Endothelial cell of umbilical vein (primary cell): ENCODE data around the gene ELAVL1. TPM values are rescaled to one million over a fixed set of nuclear protein-coding genes. Genes with fewer than 3 reads are reported as not detected.

Source experiments
- BruUV-seq: library from RNA; stranded (reverse); fragments of 400-500 nt; replicated peaks from 2 replicates; lab custom pipeline; 2021; lab: Mats Ljungman, UMichigan
- CTCF ChIA-PET: fragments of 300-600, 350-600 bp; sonication (Branson Sonifier 250); formaldehyde crosslinking; loops from one replicate; lab custom pipeline; 2021; ENCODE audit warnings: antibody characterized with exemption, inconsistent platforms; lab: Charles Lee
- POLR2A ChIA-PET: fragments of 300-600, 350-600 bp; sonication (Branson Sonifier 250); formaldehyde crosslinking; loops from one replicate; lab custom pipeline; 2021; ENCODE audit warnings: antibody characterized with exemption, inconsistent platforms; lab: Charles Lee
- DNase-seq: peaks from one replicate; pipeline ENCODE4 v3.0.0-alpha.2; 2011; ENCODE audit warnings: low read depth, low spot score
- FAIRE-seq: peaks from 2 replicates; lab custom pipeline; 2011; peaks lifted over from hg19 to GRCh38; lab: Jason Lieb, UNC
- H2AFZ ChIP-seq: 2 replicates; pipeline ENCODE4 v1.6.0; 2012; ENCODE audit warnings: low read depth, low read length, control low read depth, inconsistent platforms
- H3K27ac ChIP-seq: 2 replicates; pipeline ENCODE4 v1.5.1; 2011; ENCODE audit warnings: low read depth, mild to moderate bottlenecking, control low read depth, low read length, moderate library complexity; ENCODE audit not compliant: insufficient read depth
- H3K27me3 ChIP-seq, 2 experiments: 2 replicates each; pipeline versions ENCODE4 v1.6.0 to v1.6.1; 2011; ENCODE audit warnings: low read length in 2 of 2, mixed read lengths in 1 of 2; ENCODE audit not compliant: control insufficient read depth in 2 of 2, insufficient read depth in 2 of 2
- H3K36me3 ChIP-seq, 2 experiments: 2 replicates in 1 of 2; 3 replicates in 1 of 2; pipeline ENCODE4 v1.5.1; 2011; ENCODE audit warnings: low read length in 2 of 2, mild to moderate bottlenecking in 1 of 2, moderate library complexity in 1 of 2; ENCODE audit not compliant: control insufficient read depth in 2 of 2, insufficient read depth in 2 of 2; ENCODE audit errors: extremely low read depth in 1 of 2
- H3K4me1 ChIP-seq: 3 replicates; pipeline ENCODE4 v1.5.1; 2011; ENCODE audit warnings: mild to moderate bottlenecking, low read length; ENCODE audit not compliant: control insufficient read depth, insufficient read depth; ENCODE audit errors: extremely low read depth
- H3K4me2 ChIP-seq: 2 replicates; pipeline ENCODE4 v1.6.1; 2011; ENCODE audit warnings: low read length, control low read depth, mixed read lengths; ENCODE audit not compliant: insufficient read depth
- H3K4me3 ChIP-seq, 3 experiments: fragments of 200-600 bp in 1 of 3; sonication (generic), shearing (Covaris generic) in 1 of 3; replicated peaks in 1 of 3; 2 replicates each; pipeline ENCODE4 v1.5.1; 2011 to 2016; ENCODE audit warnings: control low read depth in 3 of 3, low read length in 3 of 3, mild to moderate bottlenecking in 2 of 3, inconsistent platforms in 1 of 3, low read depth in 1 of 3, moderate library complexity in 1 of 3; ENCODE audit not compliant: insufficient read depth in 1 of 3
- H3K79me2 ChIP-seq: 2 replicates; pipeline ENCODE4 v1.6.0; 2012; ENCODE audit warnings: low read length, inconsistent platforms; ENCODE audit not compliant: control insufficient read depth, insufficient read depth
- H3K9ac ChIP-seq: replicated peaks from 2 replicates; pipeline ENCODE3; 2011; ENCODE audit warnings: low read length, control low read depth; ENCODE audit not compliant: insufficient read depth; ENCODE audit errors: extremely low read depth
- H3K9me1 ChIP-seq: replicated peaks from 3 replicates; pipeline ENCODE4 v1.6.0; 2011; ENCODE audit warnings: mild to moderate bottlenecking, low read length; ENCODE audit not compliant: control insufficient read depth, insufficient read depth; ENCODE audit errors: extremely low read depth
- H3K9me3 ChIP-seq: replicated peaks from 2 replicates; pipeline ENCODE4 v1.5.1; 2012; ENCODE audit warnings: low read length, inconsistent platforms; ENCODE audit not compliant: control insufficient read depth, insufficient read depth
- H4K20me1 ChIP-seq: replicated peaks from 2 replicates; pipeline ENCODE3; 2011; ENCODE audit warnings: mild to moderate bottlenecking, low read length; ENCODE audit not compliant: control insufficient read depth, insufficient read depth; ENCODE audit errors: extremely low read depth
- EZH2 ChIP-seq: IDR thresholded peaks from 2 replicates; pipeline ENCODE4 v1.6.1; 2012; ENCODE audit warnings: borderline replicate concordance, low read depth, mild to moderate bottlenecking, moderate library complexity, low read length, inconsistent platforms; ENCODE audit not compliant: severe bottlenecking
- FOS ChIP-seq: IDR thresholded peaks from 2 replicates; pipeline ENCODE4 v1.6.1; 2011; ENCODE audit warnings: mild to moderate bottlenecking, low read length, moderate library complexity, borderline replicate concordance; ENCODE audit not compliant: insufficient read depth
- GATA2 ChIP-seq: IDR thresholded peaks from 2 replicates; pipeline ENCODE4 v1.7.0; 2011; ENCODE audit warnings: low read depth, mild to moderate bottlenecking, moderate library complexity, mixed read lengths, low read length; ENCODE audit not compliant: insufficient read length, insufficient read depth
- JUN ChIP-seq: IDR thresholded peaks from 2 replicates; pipeline ENCODE4 v1.6.1; 2011; ENCODE audit warnings: borderline replicate concordance, low read depth; ENCODE audit not compliant: insufficient read length, insufficient read depth
- MAX ChIP-seq: IDR thresholded peaks from 2 replicates; pipeline ENCODE4 v1.6.1; 2011; ENCODE audit not compliant: insufficient read depth, insufficient read length
- MYC ChIP-seq: IDR thresholded peaks from one replicate; pipeline ENCODE4 v1.6.1; 2011; ENCODE audit warnings: mild to moderate bottlenecking, low read depth, low read length
- POLR2AphosphoS5 ChIP-seq: IDR thresholded peaks from 2 replicates; pipeline ENCODE4 v1.6.1; 2012; ENCODE audit warnings: low read depth, mild to moderate bottlenecking, control low read depth, low read length, moderate library complexity; ENCODE audit not compliant: insufficient read depth
- dilution Hi-C: fragments of 300-500 bp; cut with MboI; formaldehyde crosslinking; loops from one replicate; pipeline ENCODE4 v1.15.0; 2019; ENCODE audit warnings: low sequenced_read_pairs; ENCODE audit not compliant: extremely low pct_ligation_motif_present
- intact Hi-C: fragments of 100-400 bp; cut with micrococcal nuclease; formaldehyde crosslinking; loops from one replicate; pipeline ENCODE4 v1.10.0; 2022
- polyA plus RNA-seq, 4 experiments: library from polyadenylated mRNA; depleted of rRNA in 3 of 4; stranded (reverse) in 3 of 4; unstranded in 1 of 4; fragments of >200 nt; gene quantifications; 2 replicates each; pipeline versions ENCODE4 v1.2.1 to v1.2.3, GENCODE V29; 2011 to 2012; ENCODE audit warnings: missing spikeins in 1 of 4
- total RNA-seq: library from RNA; stranded (reverse); gene quantifications from 2 replicates; pipeline ENCODE4 v1.2.3, GENCODE V29; 2021
- TF ChIP-seq, protein P1 (sequence below), 2 donors: IDR thresholded peaks; 1 replicate in 1 of 2; 2 replicates in 1 of 2; pipeline ENCODE4 v1.5.1; 2011; ENCODE audit warnings: low read length in 2 of 2, mild to moderate bottlenecking in 2 of 2, moderate library complexity in 2 of 2, control low read depth in 1 of 2, inconsistent platforms in 1 of 2, low read depth in 1 of 2; ENCODE audit not compliant: insufficient read depth in 1 of 2; ENCODE audit errors: extremely low read depth in 1 of 2

The ELAVL1 gene
- total and polyA plus RNA-seq, 2 donors (not counting 3 experiments of a cell fraction or from before 2014, with no cell fraction given) = 46.8 to 134 TPM

DNA sequence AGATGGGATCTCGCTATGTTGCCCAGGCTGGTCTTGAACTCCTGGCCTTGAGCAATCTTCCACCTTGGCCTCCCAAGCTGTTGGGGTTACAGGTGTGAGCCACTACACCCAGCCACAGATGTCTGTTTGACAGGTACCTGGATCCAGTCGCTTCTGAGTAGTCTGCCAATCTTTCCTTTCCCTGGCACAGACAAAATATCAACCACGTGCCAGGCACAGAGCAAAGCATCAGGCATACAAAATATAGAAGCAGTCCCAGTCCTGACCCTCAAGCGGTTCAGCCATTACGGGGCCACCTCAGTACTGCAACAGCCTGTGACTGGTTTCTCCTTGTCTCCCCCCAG is 3.8 kb downstream of the ELAVL1 start:
- peaks cover 22% of the 10 kb centered on the region for H3K4me1 ChIP-seq
- peak overlapping the region in 1 of 3 experiments; percentile 57 for H3K4me3 ChIP-seq
- no TSS peak for BruUV-seq
- H2AFZ ChIP-seq = no peak overlapping the region
- no peaks in the 10 kb centered on the region for H3K9me1 ChIP-seq
- peak overlapping the region; percentile 88 for H3K4me2 ChIP-seq
- peaks cover 0 to 5% of the 10 kb centered on the region in 2 experiments for H3K36me3 ChIP-seq
- ChIA-PET POLR2A (no interaction called here), CTCF (interaction anchor here (0.9 to 6.3 kb wide), 11 partner anchors 11 to 252 kb away, joined by 3 to 62 read pairs (median 6); partner anchors contain the start of gene TIMM44)
- intact Hi-C loops = no loop called here
- H3K9me3 ChIP-seq = no peaks in the 10 kb centered on the region
- TF ChIP-seq, protein P1, sequence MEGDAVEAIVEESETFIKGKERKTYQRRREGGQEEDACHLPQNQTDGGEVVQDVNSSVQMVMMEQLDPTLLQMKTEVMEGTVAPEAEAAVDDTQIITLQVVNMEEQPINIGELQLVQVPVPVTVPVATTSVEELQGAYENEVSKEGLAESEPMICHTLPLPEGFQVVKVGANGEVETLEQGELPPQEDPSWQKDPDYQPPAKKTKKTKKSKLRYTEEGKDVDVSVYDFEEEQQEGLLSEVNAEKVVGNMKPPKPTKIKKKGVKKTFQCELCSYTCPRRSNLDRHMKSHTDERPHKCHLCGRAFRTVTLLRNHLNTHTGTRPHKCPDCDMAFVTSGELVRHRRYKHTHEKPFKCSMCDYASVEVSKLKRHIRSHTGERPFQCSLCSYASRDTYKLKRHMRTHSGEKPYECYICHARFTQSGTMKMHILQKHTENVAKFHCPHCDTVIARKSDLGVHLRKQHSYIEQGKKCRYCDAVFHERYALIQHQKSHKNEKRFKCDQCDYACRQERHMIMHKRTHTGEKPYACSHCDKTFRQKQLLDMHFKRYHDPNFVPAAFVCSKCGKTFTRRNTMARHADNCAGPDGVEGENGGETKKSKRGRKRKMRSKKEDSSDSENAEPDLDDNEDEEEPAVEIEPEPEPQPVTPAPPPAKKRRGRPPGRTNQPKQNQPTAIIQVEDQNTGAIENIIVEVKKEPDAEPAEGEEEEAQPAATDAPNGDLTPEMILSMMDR (IDR thresholded peaks at IDR 0.05; ENCODE audit: extremely low read depth in 1 of 2, insufficient read depth in 1 of 2, low read depth in 1 of 2, low read length in 2 of 2) = no peak
- no peak for TF ChIP-seq EZH2
- no peak for TF ChIP-seq MYC
- dilution Hi-C loops = no loop called here
- no peak overlapping the region for H3K27ac ChIP-seq
- peaks cover 86% of the 10 kb centered on the region for H3K79me2 ChIP-seq
- H3K27me3 ChIP-seq = no peaks in the 10 kb centered on the region
- no peak for FAIRE-seq
- H4K20me1 ChIP-seq = peaks cover 25% of the 10 kb centered on the region
- no peak for DNase-seq
- H3K9ac ChIP-seq = no peak overlapping the region

DNA sequence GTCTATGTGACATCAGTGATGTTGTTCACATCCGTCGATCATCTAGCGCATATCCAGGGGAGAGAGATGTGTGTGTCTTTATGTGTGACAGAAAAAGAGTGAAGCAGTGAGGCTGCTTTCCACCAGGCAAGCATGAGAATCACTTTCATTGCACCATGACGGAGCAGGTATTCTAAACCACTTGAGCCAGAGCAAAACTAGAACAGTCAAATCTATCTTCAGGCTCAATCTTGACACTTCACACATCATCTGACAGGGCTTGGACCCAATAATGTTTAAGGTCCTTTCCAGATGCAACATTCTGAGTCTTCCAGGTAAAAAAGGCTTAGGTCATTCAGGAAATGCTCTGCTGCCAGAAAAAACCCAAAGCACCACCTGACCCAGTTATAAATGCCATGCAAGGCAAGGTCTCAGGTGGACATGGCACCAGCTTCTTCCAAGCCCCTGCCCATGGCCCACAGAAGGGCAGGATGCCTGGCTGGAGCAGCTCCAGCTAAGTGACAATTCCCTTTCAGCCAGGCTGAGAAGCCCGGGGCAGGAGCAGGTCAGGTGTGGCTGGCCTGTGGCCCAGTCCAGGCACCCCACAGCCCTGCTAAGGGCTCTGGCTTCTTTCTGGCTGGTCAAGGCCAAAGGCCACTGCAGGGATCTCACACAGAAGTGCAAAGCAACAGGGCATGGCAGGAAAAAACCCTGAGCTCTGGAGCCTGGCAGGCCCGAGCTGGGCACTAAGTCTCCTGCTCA is 5.0 kb downstream of the ELAVL1 start:
- Histone ChIP-seq H3K27ac (no peak overlapping the region), H3K9me1 (no peaks in the 10 kb centered on the region), H2AFZ (no peak overlapping the region), H3K79me2 (peaks cover 91% of the 10 kb centered on the region), H3K9me3 (no peaks in the 10 kb centered on the region), H3K4me1 (peaks cover 22% of the 10 kb centered on the region), H4K20me1 (peaks cover 25% of the 10 kb centered on the region), H3K4me2 (no peak overlapping the region), H3K36me3 (peaks cover 0 to 5% of the 10 kb centered on the region in 2 experiments), H3K27me3 (no peaks in the 10 kb centered on the region), H3K4me3 (no peak overlapping the region), H3K9ac (no peak overlapping the region)
- POLR2A ChIA-PET = no interaction called here
- intact Hi-C loops = no loop called here
- FAIRE-seq (peak; percentile 8), DNase-seq (no peak)
- BruUV-seq = no TSS peak
- CTCF ChIA-PET = interaction anchor here (0.9 to 6.3 kb wide), 4 partner anchors 14 to 201 kb away, joined by 3 to 62 read pairs (median 14); partner anchors contain the start of gene TIMM44
- dilution Hi-C loops = no loop called here
- TF ChIP-seq MYC (no peak), FOS (no peak), MAX (no peak), JUN (no peak), POLR2AphosphoS5 (no peak), GATA2 (no peak)
- TF ChIP-seq, protein P1 (IDR thresholded peaks at IDR 0.05; ENCODE audit: extremely low read depth in 1 of 2, insufficient read depth in 1 of 2, low read depth in 1 of 2, low read length in 2 of 2) = no peak
